Stomach (tissue), 9 donors: Measurements from ENCODE around the gene BCL2L1. TPM values are rescaled to one million over a fixed set of nuclear protein-coding genes. Genes with fewer than 3 reads are reported as not detected.

Experiments
- DNase-seq, 2 donors: peaks; one replicate each; pipeline versions ENCODE4 v3.0.0 to v3.0.0-alpha.2; 2013 to 2019
- H3K27ac ChIP-seq, 5 donors: fragments of 200-600 bp in 4 of 5; sonication (generic) in 4 of 5; one replicate each; pipeline ENCODE4 v1.5.1; 2013 to 2019; ENCODE audit warnings: mild to moderate bottlenecking in 1 of 5, moderate library complexity in 1 of 5
- H3K27me3 ChIP-seq, 3 donors: fragments of 200-600 bp; sonication (generic); one replicate each; pipeline ENCODE4 v1.5.1; 2017 to 2019; ENCODE audit warnings: mixed run types in 1 of 3
- H3K36me3 ChIP-seq, 4 donors: fragments of 200-600 bp; sonication (generic); 1 replicate in 3 of 4; 2 replicates in 1 of 4; pipeline ENCODE4 v1.5.1; 2016 to 2019
- H3K4me1 ChIP-seq, 4 donors: fragments of 200-600 bp; sonication (generic); one replicate each; pipeline ENCODE4 v1.5.1; 2016 to 2019
- H3K4me3 ChIP-seq, 4 donors: fragments of 200-600 bp; sonication (generic) in 3 of 4; one replicate each; pipeline ENCODE4 v1.5.1; 2016 to 2019; ENCODE audit warnings: mild to moderate bottlenecking in 1 of 4
- H3K9me3 ChIP-seq, 4 donors: fragments of 200-600 bp; sonication (generic); one replicate each; pipeline ENCODE4 v1.5.1; 2016 to 2019
- EP300 ChIP-seq: sonication (generic); formaldehyde crosslinking; IDR thresholded peaks from one replicate; pipeline ENCODE4 v1.6.1; 2017; ENCODE audit warnings: antibody characterized with exemption
- POLR2A ChIP-seq, 4 donors: fragments of 450-650 bp; IDR thresholded peaks; one replicate each; pipeline ENCODE4 v1.6.1; 2016; ENCODE audit warnings: antibody characterized with exemption in 4 of 4, control low read depth in 2 of 4, mild to moderate bottlenecking in 1 of 4, moderate library complexity in 1 of 4
- POLR2AphosphoS5 ChIP-seq, 3 donors: sonication (generic); formaldehyde crosslinking; IDR thresholded peaks; one replicate each; pipeline ENCODE4 v1.6.1; 2016; ENCODE audit warnings: antibody characterized with exemption in 3 of 3
- WGBS, 5 donors: extraction: QIAGEN DNeasy Blood & Tissue Kit in 3 of 5; methylation state at CpG; one replicate each; pipeline versions ENCODE4 v1.1.5 to v1.1.7; 2013 to 2018; 5-methylcytosine and 5-hydroxymethylcytosine counted together
- intact Hi-C: fragments of 100-400 bp; cut with DNase I; formaldehyde crosslinking; loops from one replicate; pipeline ENCODE4 v1.15.1; 2023; ENCODE audit warnings: low total_unique reads
- polyA plus RNA-seq, 3 donors: library from polyadenylated mRNA; stranded (reverse); fragments of 200-250 nt; gene quantifications; one replicate each; pipeline ENCODE4 v1.2.3, GENCODE V29; 2013
- total RNA-seq, 5 donors: library from RNA; depleted of rRNA; stranded (reverse); fragments of >200 nt; gene quantifications; one replicate each; pipeline versions ENCODE4 v1.1.0 to v1.2.3, GENCODE V29; 2014 to 2016
- TF ChIP-seq, protein P1 (sequence below), 7 experiments: fragments of 450-650 bp in 4 of 7; fragments of 200-600 bp in 3 of 7; sonication (generic) in 3 of 7; IDR thresholded peaks; one replicate each; pipeline ENCODE4 v1.5.1; 2016 to 2019; ENCODE audit warnings: antibody characterized with exemption in 7 of 7, control low read depth in 2 of 7, mild to moderate bottlenecking in 1 of 7
- donor health status: healthy with polysubstance abuse.
- donor health status: Bipolar disorder and iron deficiency.
- donor health status: healthy.

Gene BCL2L1
- total and polyA plus RNA-seq, 8 donors = 47.1 to 210 (median 70.8) TPM

DNA sequence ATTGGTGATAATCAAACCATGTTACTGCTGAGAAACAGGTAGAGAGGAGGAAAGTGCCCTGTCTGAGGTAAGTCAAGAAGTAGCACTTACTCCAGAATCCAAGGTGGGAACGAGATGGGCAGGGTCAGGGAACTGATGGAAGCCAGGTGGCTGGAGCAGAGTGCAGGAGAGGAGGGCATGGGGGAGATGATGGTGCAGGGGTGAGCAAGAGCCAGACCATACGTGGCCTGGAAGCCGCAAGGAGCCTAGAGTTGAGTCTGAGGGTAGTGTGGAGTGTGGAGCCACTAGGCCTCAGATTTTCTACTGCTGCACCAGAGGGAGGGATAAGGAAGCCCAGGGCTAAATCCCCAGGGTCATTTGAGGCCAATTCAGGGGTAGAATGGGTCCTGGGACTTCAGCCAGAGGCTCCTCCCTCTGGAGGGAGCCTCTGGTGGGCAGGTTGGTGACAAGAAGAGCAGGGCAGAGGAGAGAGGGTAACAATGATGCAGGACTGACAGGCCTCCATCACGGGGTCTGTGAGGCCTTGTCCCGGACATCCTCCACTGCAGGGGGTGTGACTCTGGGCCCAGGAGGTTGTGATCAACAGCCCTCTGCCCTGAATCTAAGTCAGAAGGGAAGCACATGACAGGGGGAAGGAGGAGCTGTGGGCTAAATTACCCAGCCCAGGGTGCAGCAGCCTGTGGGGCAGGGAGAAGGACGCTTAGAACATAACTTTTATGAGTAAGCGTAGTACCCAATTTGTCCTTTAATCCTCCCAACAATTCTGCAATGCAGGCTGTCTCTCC is 56.2 kb downstream of the BCL2L1 start:
- Histone ChIP-seq H3K4me1 (peaks cover 86 to 96% (median 91%) of the 10 kb centered on the region in 4 donors), H3K9me3 (no peaks in the 10 kb centered on the region), H3K27ac (peak overlapping the region; percentile 54 to 90 (median 79)), H3K36me3 (peaks cover 15 to 38% (median 28%) of the 10 kb centered on the region in 4 donors), H3K4me3 (no peak overlapping the region), H3K27me3 (no peaks in the 10 kb centered on the region)
- peak in 1 of 2 donors; percentile 51 for DNase-seq
- intact Hi-C loops = no loop called here
- TF ChIP-seq POLR2AphosphoS5 (IDR thresholded peaks at IDR 0.05) = peak in 1 of 3 donors; percentile 11
- TF ChIP-seq, protein P1, sequence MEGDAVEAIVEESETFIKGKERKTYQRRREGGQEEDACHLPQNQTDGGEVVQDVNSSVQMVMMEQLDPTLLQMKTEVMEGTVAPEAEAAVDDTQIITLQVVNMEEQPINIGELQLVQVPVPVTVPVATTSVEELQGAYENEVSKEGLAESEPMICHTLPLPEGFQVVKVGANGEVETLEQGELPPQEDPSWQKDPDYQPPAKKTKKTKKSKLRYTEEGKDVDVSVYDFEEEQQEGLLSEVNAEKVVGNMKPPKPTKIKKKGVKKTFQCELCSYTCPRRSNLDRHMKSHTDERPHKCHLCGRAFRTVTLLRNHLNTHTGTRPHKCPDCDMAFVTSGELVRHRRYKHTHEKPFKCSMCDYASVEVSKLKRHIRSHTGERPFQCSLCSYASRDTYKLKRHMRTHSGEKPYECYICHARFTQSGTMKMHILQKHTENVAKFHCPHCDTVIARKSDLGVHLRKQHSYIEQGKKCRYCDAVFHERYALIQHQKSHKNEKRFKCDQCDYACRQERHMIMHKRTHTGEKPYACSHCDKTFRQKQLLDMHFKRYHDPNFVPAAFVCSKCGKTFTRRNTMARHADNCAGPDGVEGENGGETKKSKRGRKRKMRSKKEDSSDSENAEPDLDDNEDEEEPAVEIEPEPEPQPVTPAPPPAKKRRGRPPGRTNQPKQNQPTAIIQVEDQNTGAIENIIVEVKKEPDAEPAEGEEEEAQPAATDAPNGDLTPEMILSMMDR (IDR thresholded peaks at IDR 0.05) = no peak
- 50 to 62% (median 57%) methylated on average over 6 to 7 of the region's 7 CpGs for WGBS, 5 donors

DNA sequence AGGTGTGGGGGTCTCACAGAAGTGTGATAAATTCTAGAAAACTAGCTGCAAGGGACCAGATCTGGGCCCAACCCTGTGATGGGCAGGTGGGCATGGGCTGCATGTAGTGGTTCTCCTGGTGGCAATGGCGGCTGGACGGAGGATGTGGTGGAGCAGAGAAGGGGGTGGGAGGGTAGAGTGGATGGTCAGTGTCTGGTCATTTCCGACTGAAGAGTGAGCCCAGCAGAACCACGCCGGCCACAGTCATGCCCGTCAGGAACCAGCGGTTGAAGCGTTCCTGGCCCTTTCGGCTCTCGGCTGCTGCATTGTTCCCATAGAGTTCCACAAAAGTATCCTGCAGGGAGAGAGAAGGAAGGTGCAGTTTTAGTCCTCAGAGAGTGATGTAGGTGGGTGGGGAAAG is 56.9 kb downstream of the BCL2L1 start:
- Histone ChIP-seq H3K27ac (peak overlapping the region; percentile 69 to 90 (median 82)), H3K9me3 (no peaks in the 10 kb centered on the region), H3K4me3 (no peak overlapping the region), H3K4me1 (peaks cover 86 to 95% (median 89%) of the 10 kb centered on the region in 4 donors), H3K27me3 (no peaks in the 10 kb centered on the region), H3K36me3 (peaks cover 15 to 38% (median 28%) of the 10 kb centered on the region in 4 donors)
- 90 to 96% (median 95%) methylated on average over 10 of the region's 10 CpGs for WGBS, 5 donors
- TF ChIP-seq POLR2AphosphoS5 (IDR thresholded peaks at IDR 0.05) = no peak
- TF ChIP-seq POLR2A (IDR thresholded peaks at IDR 0.05) = no peak
- TF ChIP-seq EP300 = no peak
- TF ChIP-seq, protein P1 (IDR thresholded peaks at IDR 0.05) = no peak
- intact Hi-C loops = no loop called here
- DNase-seq = no peak

- H3K9me3 ChIP-seq = no peaks in the 10 kb centered on the region
- H3K4me3 ChIP-seq = no peak overlapping the region
- 8 to 43% (median 25%) methylated on average over 2 of the region's 2 CpGs for WGBS, 5 donors
- intact Hi-C loops = loop anchor here (5.0 kb wide), 1 partner anchor 62 kb away; no protein-coding TSS in a partner anchor
- H3K4me1 ChIP-seq = peaks cover 77 to 86% (median 82%) of the 10 kb centered on the region in 4 donors
- H3K27me3 ChIP-seq = no peaks in the 10 kb centered on the region
- peaks cover 15 to 34% (median 28%) of the 10 kb centered on the region in 4 donors for H3K36me3 ChIP-seq
- TF ChIP-seq EP300 (no peak), POLR2A (IDR thresholded peaks at IDR 0.05) (no peak), POLR2AphosphoS5 (IDR thresholded peaks at IDR 0.05) (no peak)
- TF ChIP-seq, protein P1 (IDR thresholded peaks at IDR 0.05) = no peak
- H3K27ac ChIP-seq = peak overlapping the region; percentile 69 to 90 (median 82)
- DNase-seq = no peak
These were observed 57.8 kb downstream of the BCL2L1 start for GRCh38 chr20:31664696-31665354.

GRCh38 chr20:31663838-31664695 is 58.6 kb downstream of the BCL2L1 start:
- 22 to 43% (median 26%) methylated on average over 8 to 11 of the region's 11 CpGs for WGBS, 5 donors
- Histone ChIP-seq H3K27ac (peak overlapping the region; percentile 69 to 90 (median 82)), H3K4me1 (peaks cover 69 to 78% (median 75%) of the 10 kb centered on the region in 4 donors), H3K4me3 (no peak overlapping the region), H3K27me3 (no peaks in the 10 kb centered on the region), H3K9me3 (no peaks in the 10 kb centered on the region), H3K36me3 (peaks cover 15 to 29% (median 28%) of the 10 kb centered on the region in 4 donors)
- TF ChIP-seq POLR2AphosphoS5 (IDR thresholded peaks at IDR 0.05) (peak in 2 of 3 donors; percentile 13 to 39), EP300 (no peak)
- peak; percentile 78 to 79 for DNase-seq
- intact Hi-C loops = loop anchor here (5.0 kb wide), 1 partner anchor 63 kb away; no protein-coding TSS in a partner anchor
